Adrenal gland (tissue), 5 donors: ENCODE measurements around the gene STAG3.
"Not testable (repeated sequence)": the region's sequence is repeated elsewhere in the genome, so short reads cannot be mapped to it uniquely, and the experiment has no call there.

Source experiments
- CTCF ChIP-seq, 6 experiments: fragments of 450-650 bp in 4 of 6; fragments of 200-600 bp in 2 of 6; sonication (generic) in 1 of 6; IDR thresholded peaks; 1 replicate in 5 of 6; 2 replicates in 1 of 6; pipeline versions ENCODE4 v1.5.1 to v1.8.0; 2016 to 2021; ENCODE audit warnings: antibody characterized with exemption in 6 of 6, mild to moderate bottlenecking in 2 of 6, moderate library complexity in 1 of 6
- POLR2A ChIP-seq, 2 donors: fragments of 450-650 bp; IDR thresholded peaks; one replicate each; pipeline ENCODE4 v1.6.1; 2017; ENCODE audit warnings: antibody characterized with exemption in 2 of 2, mild to moderate bottlenecking in 2 of 2, moderate library complexity in 1 of 2
- donor health status: DM: no; HTN: no; CAD: no.

DNA sequence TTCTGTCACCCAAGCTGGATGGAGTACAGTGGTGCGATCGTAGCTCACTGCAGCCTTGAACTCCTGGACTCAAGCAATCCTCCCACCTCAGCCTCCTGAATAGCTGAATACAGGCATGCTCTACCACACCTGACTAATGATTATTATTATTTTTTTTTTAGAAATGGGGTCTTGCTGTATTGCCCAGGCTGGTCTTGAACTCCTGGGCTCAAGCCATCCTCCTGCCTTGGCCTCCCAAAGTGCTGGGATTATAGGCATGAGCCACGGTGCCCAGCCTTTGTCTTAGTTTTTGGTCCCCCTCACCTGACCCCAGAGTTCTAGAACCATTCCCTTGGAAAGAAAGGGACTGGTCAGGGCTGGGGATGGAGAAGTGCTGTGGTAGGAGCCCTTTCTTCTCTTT is 2.4 kb downstream of the STAG3 start:
- not testable (repeated sequence) for TF ChIP-seq CTCF, POLR2A (IDR thresholded peaks at IDR 0.05)
